Measurements from ENCODE around the gene EIF4E1B. TPM values are rescaled to one million over a fixed set of nuclear protein-coding genes. Genes with fewer than 3 reads are reported as not detected.

The EIF4E1B gene
- total and polyA plus RNA-seq, 4 donors: not detected

DNA sequence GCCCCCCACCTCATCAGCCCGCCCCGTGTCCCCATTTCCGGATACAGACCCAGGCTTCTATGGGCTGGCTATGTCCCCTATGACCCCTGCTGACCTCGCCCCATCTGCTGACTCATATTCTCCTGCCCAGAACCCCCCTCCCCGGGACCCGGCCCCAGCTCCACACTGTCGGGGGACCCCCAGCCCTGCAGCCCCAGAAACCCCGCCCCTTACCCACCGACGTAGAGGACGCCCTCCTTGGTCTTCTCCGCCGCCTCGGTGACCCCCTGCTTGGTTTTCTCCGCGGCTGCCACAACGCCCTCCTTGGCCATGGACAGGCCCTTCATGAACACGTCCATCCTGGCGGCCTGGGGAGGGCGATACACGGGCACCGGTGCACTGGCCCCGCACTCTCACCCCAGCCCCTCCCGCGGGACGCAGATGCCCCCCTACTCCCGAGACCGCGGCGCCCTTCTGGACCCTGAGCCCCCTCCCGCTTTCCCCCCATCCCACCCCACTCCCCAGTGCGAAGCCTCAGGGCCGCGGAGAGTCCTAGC lies 1.1 kb upstream of the EIF4E1B start:
- peaks cover 4 to 21% (median 7%) of the 10 kb centered on the region in 4 donors for H3K27me3 ChIP-seq (ENCODE audit: control insufficient read depth in 4 of 4, insufficient read depth in 4 of 4, low read length in 3 of 4)
- H3K4me3 ChIP-seq (ENCODE audit: low read depth in 1 of 3, low read length in 3 of 3): no peak overlapping the region
- 7% methylated on average over 34 of the region's 34 CpGs for WGBS
- no peaks in the 10 kb centered on the region for H3K9me3 ChIP-seq (ENCODE audit: control insufficient read depth in 4 of 4, low read length in 3 of 4)
- DNase-seq (ENCODE audit: low spot score): no peak
- H3K36me3 ChIP-seq (ENCODE audit: control insufficient read depth in 4 of 4, insufficient read depth in 3 of 4, low read depth in 1 of 4, low read length in 3 of 4): no peaks in the 10 kb centered on the region
- H3K4me1 ChIP-seq (ENCODE audit: control insufficient read depth in 4 of 4, insufficient read depth in 4 of 4, low read length in 3 of 4): peaks cover 0 to 5% (median 5%) of the 10 kb centered on the region in 4 donors
- no peak overlapping the region for H3K27ac ChIP-seq (ENCODE audit: low read depth in 1 of 2, low read length in 2 of 2)
- TF ChIP-seq NR2F2 (IDR thresholded peaks at IDR 0.05) (no peak), REST (IDR thresholded peaks at IDR 0.05) (no peak)
- no peak overlapping the region for H3K9ac ChIP-seq (ENCODE audit: low read depth in 1 of 2, low read length in 2 of 2)

- Histone ChIP-seq H3K36me3 (ENCODE audit: control insufficient read depth in 4 of 4, insufficient read depth in 3 of 4, low read depth in 1 of 4, low read length in 3 of 4) (no peaks in the 10 kb centered on the region), H3K4me1 (ENCODE audit: control insufficient read depth in 4 of 4, insufficient read depth in 4 of 4, low read length in 3 of 4) (peaks cover 0 to 5% (median 5%) of the 10 kb centered on the region in 4 donors), H3K27ac (ENCODE audit: low read depth in 1 of 2, low read length in 2 of 2) (no peak overlapping the region), H3K4me3 (ENCODE audit: low read depth in 1 of 3, low read length in 3 of 3) (peak overlapping the region in 1 of 3 donors; percentile 27), H3K9me3 (ENCODE audit: control insufficient read depth in 4 of 4, low read length in 3 of 4) (no peaks in the 10 kb centered on the region), H3K9ac (ENCODE audit: low read depth in 1 of 2, low read length in 2 of 2) (no peak overlapping the region), H3K27me3 (ENCODE audit: control insufficient read depth in 4 of 4, insufficient read depth in 4 of 4, low read length in 3 of 4) (peaks cover 4 to 24% (median 6%) of the 10 kb centered on the region in 4 donors)
- DNase-seq (ENCODE audit: low spot score): no peak
- WGBS: 9% methylated on average over 20 of the region's 20 CpGs
- TF ChIP-seq RAD21 (IDR thresholded peaks at IDR 0.05) (no peak), CTCF (IDR thresholded peaks at IDR 0.05; ENCODE audit: low read depth, low read length, missing input control) (no peak), REST (IDR thresholded peaks at IDR 0.05) (no peak), FOXA1 (IDR thresholded peaks at IDR 0.05) (no peak), FOXA2 (IDR thresholded peaks at IDR 0.05) (no peak), HNF4A (conservative IDR thresholded peaks at IDR 0.05) (no peak), HNF4G (IDR thresholded peaks at IDR 0.05) (no peak), RXRA (IDR thresholded peaks at IDR 0.05) (no peak), TAF1 (conservative IDR thresholded peaks at IDR 0.05) (no peak), NR2F2 (IDR thresholded peaks at IDR 0.05) (no peak), ATF3 (IDR thresholded peaks at IDR 0.05) (no peak), ZBTB33 (IDR thresholded peaks at IDR 0.05) (no peak), SP1 (IDR thresholded peaks at IDR 0.05) (no peak), YY1 (IDR thresholded peaks at IDR 0.05) (no peak), GABPA (IDR thresholded peaks at IDR 0.05 in 1 of 2, conservative IDR thresholded peaks at IDR 0.05 in 1 of 2) (no peak), EGR1 (IDR thresholded peaks at IDR 0.05; ENCODE audit: low read depth in 2 of 2) (no peak)
- TF ChIP-seq, protein P1, sequence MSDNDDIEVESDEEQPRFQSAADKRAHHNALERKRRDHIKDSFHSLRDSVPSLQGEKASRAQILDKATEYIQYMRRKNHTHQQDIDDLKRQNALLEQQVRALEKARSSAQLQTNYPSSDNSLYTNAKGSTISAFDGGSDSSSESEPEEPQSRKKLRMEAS (IDR thresholded peaks at IDR 0.05): no peak
Observed at GRCh38 chr5:176630681-176631222, 277 bp downstream of the EIF4E1B start.

Measured in liver (tissue), 9 donors.